Mesenchymal stem cell (in vitro differentiated cells and primary cell): ENCODE results near the gene TOGARAM2.
A peak's percentile ranks its signal among the peaks of the same experiment; 100 is the strongest.

Source experiments
- DNase-seq: peaks from one replicate; pipeline ENCODE4 v3.0.0-alpha.2; 2013
- H2AFZ ChIP-seq: one replicate; pipeline ENCODE4 v1.6.1; 2013; ENCODE audit warnings: low read depth, mild to moderate bottlenecking, control low read depth, inconsistent platforms, low read length, moderate library complexity
- H2AK5ac ChIP-seq: 2 replicates; pipeline ENCODE4 v1.6.1; 2013; ENCODE audit warnings: low read length, moderate library complexity, mild to moderate bottlenecking, inconsistent platforms; ENCODE audit not compliant: severe bottlenecking
- H2BK120ac ChIP-seq: one replicate; pipeline ENCODE4 v1.6.1; 2013; ENCODE audit warnings: low read depth, mild to moderate bottlenecking, inconsistent platforms, low read length, moderate library complexity
- H2BK12ac ChIP-seq, 2 experiments: one replicate each; pipeline ENCODE4 v1.6.1; 2013; ENCODE audit warnings: inconsistent platforms in 2 of 2, low read length in 2 of 2, mild to moderate bottlenecking in 2 of 2, moderate library complexity in 2 of 2, control low read depth in 1 of 2
- H2BK15ac ChIP-seq: one replicate; pipeline ENCODE4 v1.6.1; 2013; ENCODE audit warnings: mild to moderate bottlenecking, low read depth, inconsistent platforms; ENCODE audit not compliant: poor library complexity, severe bottlenecking
- H2BK5ac ChIP-seq: 2 replicates; pipeline ENCODE4 v1.6.1; 2013; ENCODE audit warnings: low read depth, mild to moderate bottlenecking, low read length, control low read depth, inconsistent platforms; ENCODE audit not compliant: poor library complexity, severe bottlenecking
- H3K14ac ChIP-seq, 2 experiments: one replicate each; pipeline ENCODE4 v1.6.1; 2013; ENCODE audit warnings: inconsistent platforms in 2 of 2, low read length in 2 of 2, control low read depth in 1 of 2, mild to moderate bottlenecking in 1 of 2, moderate library complexity in 1 of 2
- H3K18ac ChIP-seq, 2 experiments: one replicate each; pipeline ENCODE4 v1.6.1; 2013; ENCODE audit warnings: inconsistent platforms in 2 of 2, low read length in 2 of 2, control low read depth in 1 of 2, low read depth in 1 of 2, mild to moderate bottlenecking in 1 of 2
- H3K23ac ChIP-seq, 2 experiments: one replicate each; pipeline ENCODE4 v1.6.1; 2013; ENCODE audit warnings: inconsistent platforms in 2 of 2, low read length in 2 of 2, mild to moderate bottlenecking in 2 of 2, moderate library complexity in 2 of 2, control low read depth in 1 of 2
- H3K27ac ChIP-seq: 2 replicates; pipeline ENCODE4 v1.5.1; 2013; ENCODE audit warnings: mild to moderate bottlenecking, moderate library complexity, low read length, control low read depth, inconsistent platforms; ENCODE audit not compliant: poor library complexity, severe bottlenecking
- H3K27me3 ChIP-seq, 2 experiments: 2 replicates each; pipeline versions ENCODE4 v1.6.1 to v1.7.0; 2013; ENCODE audit warnings: low read length in 2 of 2, mild to moderate bottlenecking in 2 of 2, moderate library complexity in 2 of 2, control low read depth in 1 of 2, inconsistent platforms in 1 of 2; ENCODE audit not compliant: control insufficient read depth in 1 of 2, insufficient read depth in 1 of 2
- H3K36me3 ChIP-seq, 2 experiments: 2 replicates each; pipeline versions ENCODE4 v1.6.1 to v1.7.0; 2013; ENCODE audit warnings: low read length in 2 of 2, control low read depth in 1 of 2, inconsistent platforms in 1 of 2, low read depth in 1 of 2, mild to moderate bottlenecking in 1 of 2; ENCODE audit not compliant: insufficient read depth in 2 of 2, control insufficient read depth in 1 of 2
- H3K4ac ChIP-seq, 2 experiments: one replicate each; pipeline ENCODE4 v1.6.1; 2013; ENCODE audit warnings: inconsistent platforms in 2 of 2, low read length in 2 of 2, mild to moderate bottlenecking in 2 of 2, moderate library complexity in 2 of 2, control low read depth in 1 of 2, low read depth in 1 of 2
- H3K4me1 ChIP-seq: 2 replicates; pipeline ENCODE4 v1.6.1; 2013; ENCODE audit warnings: low read depth, low read length, control low read depth; ENCODE audit not compliant: control insufficient read depth, insufficient read depth
- H3K4me2 ChIP-seq: 2 replicates; pipeline ENCODE4 v1.6.1; 2013; ENCODE audit warnings: low read length, mild to moderate bottlenecking, inconsistent platforms; ENCODE audit not compliant: poor library complexity, severe bottlenecking
- H3K4me3 ChIP-seq, 2 experiments: 2 replicates each; pipeline versions ENCODE4 v1.5.1 to v1.7.0; 2013; ENCODE audit warnings: low read length in 2 of 2, mild to moderate bottlenecking in 2 of 2, control low read depth in 1 of 2, low read depth in 1 of 2; ENCODE audit not compliant: insufficient read depth in 1 of 2
- H3K79me1 ChIP-seq: replicated peaks from 2 replicates; pipeline ENCODE4 v1.6.1; 2013; ENCODE audit warnings: mild to moderate bottlenecking, control low read depth, low read length, inconsistent platforms; ENCODE audit not compliant: poor library complexity, severe bottlenecking
- H3K9ac ChIP-seq: 2 replicates; pipeline ENCODE4 v1.7.0; 2013; ENCODE audit warnings: mild to moderate bottlenecking, low read length, moderate library complexity
- H3K9me3 ChIP-seq: 2 replicates; pipeline ENCODE4 v1.7.0; 2013; ENCODE audit warnings: mild to moderate bottlenecking, low read length; ENCODE audit not compliant: control insufficient read depth
- H4K8ac ChIP-seq: one replicate; pipeline ENCODE4 v1.6.1; 2013; ENCODE audit warnings: inconsistent platforms, mild to moderate bottlenecking, low read length, moderate library complexity
- H4K91ac ChIP-seq: one replicate; pipeline ENCODE4 v1.6.1; 2013; ENCODE audit warnings: mild to moderate bottlenecking, low read length, inconsistent platforms
- WGBS: methylation state at CpG from one replicate; pipeline ENCODE4 v1.1.7; 2013; ENCODE audit warnings: mixed read lengths; 5-methylcytosine and 5-hydroxymethylcytosine counted together

The TOGARAM2 gene

DNA sequence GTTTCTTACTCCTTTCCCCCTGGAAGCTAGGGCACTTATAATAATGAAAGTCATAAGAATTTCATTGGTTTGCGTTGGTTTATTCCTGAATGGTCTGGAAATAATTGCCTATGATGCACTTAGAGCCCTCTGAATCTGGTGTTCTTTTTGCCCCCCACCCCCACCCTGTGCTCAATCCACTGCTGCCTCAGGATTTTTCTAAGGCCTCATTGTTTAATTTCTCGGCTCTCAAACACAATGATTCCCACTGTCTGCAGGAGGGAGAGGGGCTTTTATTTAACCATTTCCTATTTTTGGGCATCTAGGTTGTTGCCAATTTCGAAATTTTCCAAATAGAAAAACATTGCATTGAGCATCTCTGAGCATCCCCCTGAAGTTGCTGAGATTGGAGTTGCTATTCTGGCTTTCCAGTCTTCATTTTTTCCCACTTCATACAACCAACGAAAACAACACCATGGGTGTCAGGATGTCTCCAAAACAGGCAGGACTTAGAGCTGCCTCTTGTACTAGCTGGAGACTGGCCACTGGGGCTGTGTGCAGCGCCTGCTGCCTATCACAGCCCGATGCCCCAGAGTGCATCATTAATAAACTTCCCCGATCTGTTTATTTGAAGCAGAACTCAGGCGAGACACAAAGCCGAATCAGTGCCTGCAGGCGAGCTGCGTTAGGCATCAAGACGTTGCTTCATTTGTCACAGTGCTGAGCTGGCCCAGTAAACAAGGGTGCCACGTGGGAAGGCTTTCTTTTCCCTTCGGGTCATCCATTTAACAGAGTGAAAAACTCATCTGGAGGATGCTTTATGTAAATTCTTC, 95.0 kb downstream of the TOGARAM2 start:
- no peak overlapping the region for H2BK12ac ChIP-seq
- no peak overlapping the region for H3K4me3 ChIP-seq
- no peak overlapping the region for H3K4me2 ChIP-seq
- peaks cover 9% of the 10 kb centered on the region for H3K9me3 ChIP-seq
- DNase-seq, result no peak
- WGBS, result 80% methylated on average over 13 of the region's 14 CpGs
- no peak overlapping the region for H3K14ac ChIP-seq
- no peak overlapping the region for H3K27ac ChIP-seq
- no peak overlapping the region for H2BK120ac ChIP-seq
- H2BK5ac ChIP-seq, result no peak overlapping the region
- H2AK5ac ChIP-seq, result no peak overlapping the region
- peaks cover 4 to 19% of the 10 kb centered on the region in 2 experiments for H3K27me3 ChIP-seq
- H3K18ac ChIP-seq, result no peak overlapping the region
- no peak overlapping the region for H3K23ac ChIP-seq
- no peak overlapping the region for H3K4ac ChIP-seq
- no peaks in the 10 kb centered on the region for H3K79me1 ChIP-seq
- H2BK15ac ChIP-seq, result no peak overlapping the region
- H3K9ac ChIP-seq, result no peak overlapping the region
- H3K36me3 ChIP-seq, result no peaks in the 10 kb centered on the region
- no peak overlapping the region for H4K91ac ChIP-seq
- H3K4me1 ChIP-seq, result peaks cover 2% of the 10 kb centered on the region
- no peak overlapping the region for H2AFZ ChIP-seq
- H4K8ac ChIP-seq, result no peak overlapping the region

- H4K91ac ChIP-seq, result no peak overlapping the region
- no peak overlapping the region for H2BK12ac ChIP-seq
- DNase-seq, result no peak
- no peak overlapping the region for H3K4ac ChIP-seq
- H3K36me3 ChIP-seq, result no peaks in the 10 kb centered on the region
- no peaks in the 10 kb centered on the region for H3K27me3 ChIP-seq
- H4K8ac ChIP-seq, result no peak overlapping the region
- H3K4me1 ChIP-seq, result peaks cover 4% of the 10 kb centered on the region
- H3K14ac ChIP-seq, result no peak overlapping the region
- H2AFZ ChIP-seq, result no peak overlapping the region
- H2BK5ac ChIP-seq, result no peak overlapping the region
- no peaks in the 10 kb centered on the region for H3K79me1 ChIP-seq
- WGBS, result 91% methylated on average over 7 of the region's 7 CpGs
- H3K4me2 ChIP-seq, result no peak overlapping the region
- no peak overlapping the region for H3K27ac ChIP-seq
- H3K4me3 ChIP-seq, result no peak overlapping the region
- H3K9me3 ChIP-seq, result peaks cover 9% of the 10 kb centered on the region
- no peak overlapping the region for H2AK5ac ChIP-seq
- H3K18ac ChIP-seq, result no peak overlapping the region
- no peak overlapping the region for H3K9ac ChIP-seq
- H2BK15ac ChIP-seq, result no peak overlapping the region
- no peak overlapping the region for H3K23ac ChIP-seq
- H2BK120ac ChIP-seq, result no peak overlapping the region
Measured at GRCh38 chr2:29079887-29080286, 98.8 kb downstream of the TOGARAM2 start.

GRCh38 chr2:29080886-29081743, 100.0 kb downstream of the TOGARAM2 start:
- Histone ChIP-seq H3K36me3 (no peaks in the 10 kb centered on the region), H3K27me3 (no peaks in the 10 kb centered on the region), H3K4me3 (no peak overlapping the region), H3K14ac (peak overlapping the region in 1 of 2 experiments; percentile 5), H4K8ac (no peak overlapping the region), H4K91ac (no peak overlapping the region), H2BK120ac (no peak overlapping the region), H3K4ac (no peak overlapping the region), H3K23ac (no peak overlapping the region), H2BK5ac (no peak overlapping the region), H3K27ac (no peak overlapping the region), H3K4me2 (no peak overlapping the region), H3K9ac (no peak overlapping the region), H3K9me3 (peaks cover 9% of the 10 kb centered on the region), H2AK5ac (no peak overlapping the region), H2BK12ac (no peak overlapping the region), H2BK15ac (no peak overlapping the region), H3K79me1 (no peaks in the 10 kb centered on the region), H3K4me1 (peaks cover 4% of the 10 kb centered on the region), H2AFZ (no peak overlapping the region), H3K18ac (no peak overlapping the region)
- 88% methylated on average over 10 of the region's 12 CpGs for WGBS
- peak; percentile 22 for DNase-seq

DNA sequence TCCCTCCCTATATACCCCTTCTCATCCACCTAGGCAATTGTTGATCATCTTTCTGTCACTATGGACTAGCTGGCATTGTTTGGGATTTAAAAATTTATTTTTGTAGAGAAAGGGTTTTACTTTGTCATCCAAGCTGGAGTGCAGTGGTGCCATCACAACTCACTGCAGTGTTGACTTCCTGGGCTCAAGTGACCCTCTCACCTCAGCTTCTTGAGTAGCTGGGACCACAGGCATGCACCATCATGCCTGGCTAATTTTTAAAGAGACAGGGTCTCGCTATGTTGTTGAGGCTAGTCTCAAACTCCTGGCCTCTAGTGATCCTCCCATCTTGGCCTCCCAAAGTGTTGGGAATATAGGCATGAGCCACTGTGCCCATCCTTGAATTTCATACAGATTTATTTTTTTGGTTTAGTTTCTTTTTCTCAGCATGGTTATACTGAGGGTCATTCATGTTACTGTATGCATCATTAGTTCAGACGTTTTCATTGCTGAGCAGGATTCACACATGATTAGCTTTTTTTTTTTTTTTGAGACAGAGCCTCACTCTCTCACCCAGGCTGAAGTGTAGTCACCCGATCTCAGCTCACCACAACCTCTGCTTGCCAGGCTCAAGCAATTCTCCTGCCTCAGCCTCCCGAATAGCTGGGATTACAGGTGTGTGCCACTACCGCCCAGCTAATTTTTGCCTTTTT, 101.9 kb downstream of the TOGARAM2 start:
- no peak overlapping the region for H3K4me2 ChIP-seq
- no peak overlapping the region for H2AK5ac ChIP-seq
- H3K9ac ChIP-seq, result no peak overlapping the region
- no peak overlapping the region for H2BK5ac ChIP-seq
- no peak overlapping the region for H3K27ac ChIP-seq
- no peak overlapping the region for H2BK120ac ChIP-seq
- no peaks in the 10 kb centered on the region for H3K27me3 ChIP-seq
- no peak overlapping the region for H3K18ac ChIP-seq
- no peak overlapping the region for H3K23ac ChIP-seq
- H3K9me3 ChIP-seq, result peaks cover 9% of the 10 kb centered on the region
- no peak overlapping the region for H4K8ac ChIP-seq
- H3K14ac ChIP-seq, result no peak overlapping the region
- no peaks in the 10 kb centered on the region for H3K36me3 ChIP-seq
- DNase-seq, result no peak
- H3K4me1 ChIP-seq, result peaks cover 4% of the 10 kb centered on the region
- no peak overlapping the region for H4K91ac ChIP-seq
- H3K79me1 ChIP-seq, result no peaks in the 10 kb centered on the region
- no peak overlapping the region for H3K4ac ChIP-seq
- 89% methylated on average over 4 of the region's 5 CpGs for WGBS
- H2BK12ac ChIP-seq, result no peak overlapping the region
- no peak overlapping the region for H2AFZ ChIP-seq
- H3K4me3 ChIP-seq, result no peak overlapping the region
- no peak overlapping the region for H2BK15ac ChIP-seq
